GM18511 (cell line): ENCODE results near the gene MLC1.
A peak's percentile ranks its signal among the peaks of the same experiment; 100 is the strongest.

ENCODE experiments used
- ATAC-seq: cut with Tn5 transposase; IDR thresholded peaks from one replicate; pipeline ENCODE4 v1.9.1; 2021; ENCODE audit warnings: mild to moderate bottlenecking, moderate library complexity; ENCODE audit not compliant: unreplicated experiment

Gene MLC1

GRCh38 chr22:50040717-50041116 lies 44.5 kb downstream of the MLC1 start:
- no peak for ATAC-seq

GRCh38 chr22:50039669-50040443 lies 45.4 kb downstream of the MLC1 start:
- no peak for ATAC-seq

GRCh38 chr22:50035976-50036724 lies 49.1 kb downstream of the MLC1 start:
- ATAC-seq = no peak

GRCh38 chr22:50035131-50035881 lies 49.9 kb downstream of the MLC1 start:
- ATAC-seq = no peak

GRCh38 chr22:50034126-50035081 lies 50.8 kb downstream of the MLC1 start:
- no peak for ATAC-seq

GRCh38 chr22:50032941-50033601 lies 52.2 kb downstream of the MLC1 start:
- no peak for ATAC-seq

- no peak for ATAC-seq
Measured at GRCh38 chr22:50032109-50032871, 52.9 kb downstream of the MLC1 start.

GRCh38 chr22:50031189-50032091 lies 53.8 kb downstream of the MLC1 start:
- no peak for ATAC-seq

GRCh38 chr22:50030297-50031188 lies 54.7 kb downstream of the MLC1 start:
- peak; percentile 68 for ATAC-seq

GRCh38 chr22:50027639-50028537 lies 57.3 kb downstream of the MLC1 start:
- no peak for ATAC-seq

- ATAC-seq = no peak
Measured at GRCh38 chr22:50025993-50026392, 59.2 kb downstream of the MLC1 start.

GRCh38 chr22:50022171-50022819 lies 62.9 kb downstream of the MLC1 start:
- ATAC-seq = no peak

- ATAC-seq = no peak
Measured at GRCh38 chr22:50020606-50021005, 64.6 kb downstream of the MLC1 start.

GRCh38 chr22:50019316-50019715 lies 65.9 kb downstream of the MLC1 start:
- ATAC-seq = no peak

- no peak for ATAC-seq
Measured at GRCh38 chr22:50018608-50019285, 66.5 kb downstream of the MLC1 start.
